OCI-LY3 (cell line): ENCODE results near the gene PSMF1.

Source experiments
- EZH2phosphoT487 ChIP-seq: fragments of 200-600 bp; shearing (Covaris generic); IDR thresholded peaks from 2 replicates; pipeline ENCODE4 v1.6.1; 2018; ENCODE audit warnings: antibody characterized with exemption, mixed run types, low read depth
- TF ChIP-seq, protein P1 (sequence below): fragments of 200-600, 300-600 bp; sonication (generic); IDR thresholded peaks from 2 replicates; pipeline ENCODE4 v1.5.1; 2014; ENCODE audit warnings: antibody characterized with exemption, low read length, low read depth

DNA sequence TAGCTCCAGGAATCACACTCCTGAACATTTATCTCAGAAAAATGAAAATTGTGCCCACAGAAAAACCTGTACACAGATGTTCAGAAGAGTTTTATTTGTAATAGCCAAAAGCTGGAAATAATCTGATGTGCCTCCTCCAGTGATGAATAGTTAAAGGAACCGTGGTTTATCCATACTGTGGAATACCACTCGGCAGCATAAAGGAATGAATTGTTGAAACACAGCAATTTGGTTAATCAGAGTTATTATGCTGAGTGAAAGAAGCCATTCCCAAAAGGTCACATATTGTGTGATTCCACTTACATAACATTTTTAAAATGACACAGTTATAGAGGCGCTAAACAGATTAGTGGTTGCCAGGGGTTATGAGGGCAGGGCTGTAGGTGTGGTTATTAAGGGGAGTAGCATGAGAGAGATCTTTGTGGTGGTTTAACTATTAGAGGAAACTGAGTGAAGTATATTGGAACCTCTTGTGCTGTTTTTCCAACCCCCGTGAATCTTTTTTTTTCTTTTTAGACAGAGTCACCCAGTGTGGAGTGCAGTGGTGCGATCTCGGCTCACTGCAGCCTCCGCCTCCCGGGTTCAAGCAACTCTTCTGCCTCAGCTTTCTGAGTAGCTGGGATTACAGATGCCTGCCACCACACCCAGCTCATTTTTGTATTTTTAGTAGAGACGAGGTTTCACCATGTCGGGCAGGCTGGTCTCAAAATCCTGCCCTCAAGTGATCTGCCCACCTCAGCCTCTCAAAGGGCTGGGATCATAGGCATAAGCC lies 26.2 kb downstream of the PSMF1 start:
- TF ChIP-seq, protein P1, sequence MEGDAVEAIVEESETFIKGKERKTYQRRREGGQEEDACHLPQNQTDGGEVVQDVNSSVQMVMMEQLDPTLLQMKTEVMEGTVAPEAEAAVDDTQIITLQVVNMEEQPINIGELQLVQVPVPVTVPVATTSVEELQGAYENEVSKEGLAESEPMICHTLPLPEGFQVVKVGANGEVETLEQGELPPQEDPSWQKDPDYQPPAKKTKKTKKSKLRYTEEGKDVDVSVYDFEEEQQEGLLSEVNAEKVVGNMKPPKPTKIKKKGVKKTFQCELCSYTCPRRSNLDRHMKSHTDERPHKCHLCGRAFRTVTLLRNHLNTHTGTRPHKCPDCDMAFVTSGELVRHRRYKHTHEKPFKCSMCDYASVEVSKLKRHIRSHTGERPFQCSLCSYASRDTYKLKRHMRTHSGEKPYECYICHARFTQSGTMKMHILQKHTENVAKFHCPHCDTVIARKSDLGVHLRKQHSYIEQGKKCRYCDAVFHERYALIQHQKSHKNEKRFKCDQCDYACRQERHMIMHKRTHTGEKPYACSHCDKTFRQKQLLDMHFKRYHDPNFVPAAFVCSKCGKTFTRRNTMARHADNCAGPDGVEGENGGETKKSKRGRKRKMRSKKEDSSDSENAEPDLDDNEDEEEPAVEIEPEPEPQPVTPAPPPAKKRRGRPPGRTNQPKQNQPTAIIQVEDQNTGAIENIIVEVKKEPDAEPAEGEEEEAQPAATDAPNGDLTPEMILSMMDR: no peak
- no peak for TF ChIP-seq EZH2phosphoT487
